ENCODE data around the gene PKD2L1.

The PKD2L1 gene

DNA sequence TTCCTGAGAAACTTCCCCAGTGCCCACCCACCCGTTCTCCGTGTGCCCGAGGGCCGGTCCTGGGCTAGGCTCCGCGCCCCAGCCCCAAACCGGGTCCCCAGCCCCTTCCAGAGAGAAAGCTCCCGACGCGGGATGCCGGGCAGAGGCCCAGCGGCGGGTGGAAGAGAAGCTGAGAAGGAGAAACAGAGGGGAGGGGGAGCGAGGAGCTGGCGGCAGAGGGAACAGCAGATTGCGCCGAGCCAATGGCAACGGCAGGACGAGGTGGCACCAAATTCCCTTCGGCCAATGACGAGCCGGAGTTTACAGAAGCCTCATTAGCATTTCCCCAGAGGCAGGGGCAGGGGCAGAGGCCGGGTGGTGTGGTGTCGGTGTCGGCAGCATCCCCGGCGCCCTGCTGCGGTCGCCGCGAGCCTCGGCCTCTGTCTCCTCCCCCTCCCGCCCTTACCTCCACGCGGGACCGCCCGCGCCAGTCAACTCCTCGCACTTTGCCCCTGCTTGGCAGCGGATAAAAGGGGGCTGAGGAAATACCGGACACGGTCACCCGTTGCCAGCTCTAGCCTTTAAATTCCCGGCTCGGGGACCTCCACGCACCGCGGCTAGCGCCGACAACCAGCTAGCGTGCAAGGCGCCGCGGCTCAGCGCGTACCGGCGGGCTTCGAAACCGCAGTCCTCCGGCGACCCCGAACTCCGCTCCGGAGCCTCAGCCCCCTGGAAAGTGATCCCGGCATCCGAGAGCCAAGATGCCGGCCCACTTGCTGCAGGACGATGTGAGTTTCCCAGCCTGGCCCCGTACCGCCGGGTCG, 16.9 kb upstream of the PKD2L1 start, which contains the start of gene SCD:
Gene SCD, plus strand, starts transcription at position 469 of the 803 bp plus-strand sequence. Its CDS starts 272 bp downstream, at position 741.
- H3K4me3 ChIP-seq (replicated peaks in 1 of 2; ENCODE audit: low read depth in 2 of 2, low read length in 2 of 2): peak within 1 kb of the TSS; percentile 93 to 95
- DNase-seq (ENCODE audit: low read depth in 2 of 2): peak; percentile 96
- TF ChIP-seq, protein P1, sequence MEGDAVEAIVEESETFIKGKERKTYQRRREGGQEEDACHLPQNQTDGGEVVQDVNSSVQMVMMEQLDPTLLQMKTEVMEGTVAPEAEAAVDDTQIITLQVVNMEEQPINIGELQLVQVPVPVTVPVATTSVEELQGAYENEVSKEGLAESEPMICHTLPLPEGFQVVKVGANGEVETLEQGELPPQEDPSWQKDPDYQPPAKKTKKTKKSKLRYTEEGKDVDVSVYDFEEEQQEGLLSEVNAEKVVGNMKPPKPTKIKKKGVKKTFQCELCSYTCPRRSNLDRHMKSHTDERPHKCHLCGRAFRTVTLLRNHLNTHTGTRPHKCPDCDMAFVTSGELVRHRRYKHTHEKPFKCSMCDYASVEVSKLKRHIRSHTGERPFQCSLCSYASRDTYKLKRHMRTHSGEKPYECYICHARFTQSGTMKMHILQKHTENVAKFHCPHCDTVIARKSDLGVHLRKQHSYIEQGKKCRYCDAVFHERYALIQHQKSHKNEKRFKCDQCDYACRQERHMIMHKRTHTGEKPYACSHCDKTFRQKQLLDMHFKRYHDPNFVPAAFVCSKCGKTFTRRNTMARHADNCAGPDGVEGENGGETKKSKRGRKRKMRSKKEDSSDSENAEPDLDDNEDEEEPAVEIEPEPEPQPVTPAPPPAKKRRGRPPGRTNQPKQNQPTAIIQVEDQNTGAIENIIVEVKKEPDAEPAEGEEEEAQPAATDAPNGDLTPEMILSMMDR (IDR thresholded peaks at IDR 0.05; ENCODE audit: low read depth, low read length): no peak

GRCh38 chr10:100346351-100346764, 16.3 kb upstream of the PKD2L1 start:
- peak; percentile 75 to 78 for DNase-seq (ENCODE audit: low read depth in 2 of 2)
- TF ChIP-seq, protein P1 (IDR thresholded peaks at IDR 0.05; ENCODE audit: low read depth, low read length): no peak
- H3K4me3 ChIP-seq (replicated peaks in 1 of 2; ENCODE audit: low read depth in 2 of 2, low read length in 2 of 2): peak overlapping the region; percentile 93 to 95

DNA sequence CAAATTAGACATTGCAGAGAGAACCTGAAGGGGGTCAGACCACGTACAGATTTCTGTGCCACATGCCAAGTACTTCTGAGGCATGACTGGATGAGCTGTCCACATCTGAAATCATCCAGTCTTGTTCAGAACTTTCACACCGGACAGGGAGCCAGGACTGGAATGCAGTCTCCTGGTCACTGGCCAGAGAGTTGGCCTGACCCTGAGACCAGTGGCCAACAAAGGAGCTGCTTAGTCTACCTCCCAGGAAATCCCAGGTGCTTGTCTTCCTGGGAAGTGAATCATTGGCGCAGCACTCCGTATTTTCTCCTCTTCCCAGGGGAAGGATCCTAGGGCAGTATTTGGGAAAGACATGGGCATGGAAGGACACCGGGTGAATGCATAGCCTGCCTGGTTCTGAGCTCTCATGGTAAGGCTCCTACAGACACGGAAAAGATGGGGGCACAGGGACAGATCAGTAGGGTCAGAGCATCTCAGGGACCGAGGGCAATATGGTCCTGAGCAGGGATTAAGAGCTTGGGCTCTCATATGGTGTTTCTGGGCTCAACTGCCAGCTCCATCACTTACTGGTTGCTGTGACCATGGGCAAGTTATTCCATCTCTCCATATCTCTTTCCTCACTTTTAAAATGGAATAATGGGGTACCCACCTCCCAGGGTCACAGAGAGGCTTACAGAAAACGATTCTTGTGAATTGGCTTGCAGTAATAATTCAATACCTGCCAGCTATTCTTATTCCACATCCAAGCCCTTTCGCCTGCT, 15.7 kb upstream of the PKD2L1 start:
- TF ChIP-seq, protein P1 (IDR thresholded peaks at IDR 0.05; ENCODE audit: low read depth, low read length): no peak
- peak overlapping the region; percentile 93 to 95 for H3K4me3 ChIP-seq (replicated peaks in 1 of 2; ENCODE audit: low read depth in 2 of 2, low read length in 2 of 2)
- DNase-seq (ENCODE audit: low read depth in 2 of 2): peak; percentile 82 to 91

- TF ChIP-seq, protein P1 (IDR thresholded peaks at IDR 0.05; ENCODE audit: low read depth, low read length): no peak
- DNase-seq (ENCODE audit: low read depth in 2 of 2): no peak
- H3K4me3 ChIP-seq (replicated peaks in 1 of 2; ENCODE audit: low read depth in 2 of 2, low read length in 2 of 2): no peak overlapping the region
These were observed 14.3 kb upstream of the PKD2L1 start for GRCh38 chr10:100344241-100344788.

GRCh38 chr10:100342627-100342972, 12.6 kb upstream of the PKD2L1 start:
- no peak overlapping the region for H3K4me3 ChIP-seq (replicated peaks in 1 of 2; ENCODE audit: low read depth in 2 of 2, low read length in 2 of 2)
- TF ChIP-seq, protein P1 (IDR thresholded peaks at IDR 0.05; ENCODE audit: low read depth, low read length): no peak
- no peak for DNase-seq (ENCODE audit: low read depth in 2 of 2)

DNA sequence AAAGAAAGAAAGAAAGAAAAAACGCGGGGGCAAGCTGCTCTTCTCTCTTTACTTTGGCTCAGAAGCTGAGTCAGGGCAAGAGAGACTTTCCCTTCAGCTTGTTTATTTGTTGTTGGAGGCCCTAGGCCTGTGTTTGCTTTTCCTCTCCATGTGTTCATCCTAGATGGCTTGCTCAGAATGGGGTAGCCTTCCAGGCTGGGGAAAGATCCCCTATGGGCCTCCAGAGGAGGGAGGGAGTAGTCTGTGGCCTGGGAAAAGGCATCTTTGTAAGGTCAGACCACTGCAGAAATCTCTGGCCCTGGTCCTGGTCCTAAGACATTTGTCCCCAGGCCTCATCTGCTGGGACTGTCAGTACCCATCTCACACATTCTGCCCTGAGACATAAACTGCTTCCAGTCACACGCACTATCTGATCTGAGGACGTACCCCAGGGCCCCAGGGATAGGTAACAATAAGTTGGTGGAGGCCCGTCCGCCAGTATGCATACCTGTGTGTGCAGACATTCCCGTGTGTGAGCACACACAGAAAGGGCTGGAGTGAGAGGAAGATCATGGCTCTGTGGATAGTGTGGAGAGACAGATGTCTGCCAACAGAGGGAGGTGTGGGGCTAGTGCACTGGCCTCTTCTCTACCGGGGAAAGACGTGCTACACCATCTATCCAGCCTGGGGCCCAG, 12.1 kb upstream of the PKD2L1 start:
- TF ChIP-seq, protein P1 (IDR thresholded peaks at IDR 0.05; ENCODE audit: low read depth, low read length): peak; percentile 80
- peak; percentile 70 to 75 for DNase-seq (ENCODE audit: low read depth in 2 of 2)

More for the DNA sequence above, 12.1 kb upstream of the PKD2L1 start:
- no peak overlapping the region for H3K4me3 ChIP-seq (replicated peaks in 1 of 2; ENCODE audit: low read depth in 2 of 2, low read length in 2 of 2)
